Measurements from ENCODE around the gene TFR2. TPM values are rescaled to one million over a fixed set of nuclear protein-coding genes. Genes with fewer than 3 reads are reported as not detected.
A peak's percentile ranks its signal among the peaks of the same experiment; 100 is the strongest.

The TFR2 gene
- total RNA-seq, 1 donor from 2014 or later: 0.71 TPM

- H3K36me3 ChIP-seq (ENCODE audit: control insufficient read depth, insufficient read depth, low read length): no peaks in the 10 kb centered on the region
- no peak for TF ChIP-seq CTCF (IDR thresholded peaks at IDR 0.05; ENCODE audit: insufficient read depth, low read length, poor library complexity, severe bottlenecking)
- DNase-seq (ENCODE audit: low read depth): no peak
- H3K27me3 ChIP-seq (ENCODE audit: control insufficient read depth, insufficient read depth, low read length): no peaks in the 10 kb centered on the region
- no peak overlapping the region for H3K4me3 ChIP-seq (ENCODE audit: low read depth, low read length)
Observed at GRCh38 chr7:100620804-100621203, 20.5 kb downstream of the TFR2 start.

- no peak overlapping the region for H3K4me3 ChIP-seq (ENCODE audit: low read depth, low read length)
- no peaks in the 10 kb centered on the region for H3K36me3 ChIP-seq (ENCODE audit: control insufficient read depth, insufficient read depth, low read length)
- no peak for DNase-seq (ENCODE audit: low read depth)
- TF ChIP-seq CTCF (IDR thresholded peaks at IDR 0.05; ENCODE audit: insufficient read depth, low read length, poor library complexity, severe bottlenecking): no peak
- no peaks in the 10 kb centered on the region for H3K27me3 ChIP-seq (ENCODE audit: control insufficient read depth, insufficient read depth, low read length)
Observed at GRCh38 chr7:100620239-100620638, 21.1 kb downstream of the TFR2 start.

- H3K4me3 ChIP-seq (ENCODE audit: low read depth, low read length): no peak overlapping the region
- TF ChIP-seq CTCF (IDR thresholded peaks at IDR 0.05; ENCODE audit: insufficient read depth, low read length, poor library complexity, severe bottlenecking): no peak
- no peaks in the 10 kb centered on the region for H3K36me3 ChIP-seq (ENCODE audit: control insufficient read depth, insufficient read depth, low read length)
- no peak for DNase-seq (ENCODE audit: low read depth)
- no peaks in the 10 kb centered on the region for H3K27me3 ChIP-seq (ENCODE audit: control insufficient read depth, insufficient read depth, low read length)
Observed at GRCh38 chr7:100614308-100614861, 27.0 kb downstream of the TFR2 start.

- H3K27me3 ChIP-seq (ENCODE audit: control insufficient read depth, insufficient read depth, low read length): no peaks in the 10 kb centered on the region
- no peak for DNase-seq (ENCODE audit: low read depth)
- no peak for TF ChIP-seq CTCF (IDR thresholded peaks at IDR 0.05; ENCODE audit: insufficient read depth, low read length, poor library complexity, severe bottlenecking)
- no peaks in the 10 kb centered on the region for H3K36me3 ChIP-seq (ENCODE audit: control insufficient read depth, insufficient read depth, low read length)
- no peak overlapping the region for H3K4me3 ChIP-seq (ENCODE audit: low read depth, low read length)
Observed at GRCh38 chr7:100613412-100614175, 27.8 kb downstream of the TFR2 start.

GRCh38 chr7:100612730-100613390, 28.5 kb downstream of the TFR2 start:
- peak; percentile 40 for TF ChIP-seq CTCF (IDR thresholded peaks at IDR 0.05; ENCODE audit: insufficient read depth, low read length, poor library complexity, severe bottlenecking)
- Histone ChIP-seq H3K36me3 (ENCODE audit: control insufficient read depth, insufficient read depth, low read length) (no peaks in the 10 kb centered on the region), H3K27me3 (ENCODE audit: control insufficient read depth, insufficient read depth, low read length) (no peaks in the 10 kb centered on the region), H3K4me3 (ENCODE audit: low read depth, low read length) (peak overlapping the region; percentile 73)
- DNase-seq (ENCODE audit: low read depth): no peak

Data from kidney epithelial cell (primary cell).